Measurements from ENCODE around the gene TACC3.

- TF ChIP-seq CTCF (IDR thresholded peaks at IDR 0.05) (no peak), POLR2A (IDR thresholded peaks at IDR 0.05) (no peak), POLR2AphosphoS5 (IDR thresholded peaks at IDR 0.05) (no peak), EP300 (IDR thresholded peaks at IDR 0.05) (no peak)
Observed at GRCh38 chr4:1717129-1718094, 3.9 kb upstream of the TACC3 start.
